ENCODE data around the gene GSDME.

DNA sequence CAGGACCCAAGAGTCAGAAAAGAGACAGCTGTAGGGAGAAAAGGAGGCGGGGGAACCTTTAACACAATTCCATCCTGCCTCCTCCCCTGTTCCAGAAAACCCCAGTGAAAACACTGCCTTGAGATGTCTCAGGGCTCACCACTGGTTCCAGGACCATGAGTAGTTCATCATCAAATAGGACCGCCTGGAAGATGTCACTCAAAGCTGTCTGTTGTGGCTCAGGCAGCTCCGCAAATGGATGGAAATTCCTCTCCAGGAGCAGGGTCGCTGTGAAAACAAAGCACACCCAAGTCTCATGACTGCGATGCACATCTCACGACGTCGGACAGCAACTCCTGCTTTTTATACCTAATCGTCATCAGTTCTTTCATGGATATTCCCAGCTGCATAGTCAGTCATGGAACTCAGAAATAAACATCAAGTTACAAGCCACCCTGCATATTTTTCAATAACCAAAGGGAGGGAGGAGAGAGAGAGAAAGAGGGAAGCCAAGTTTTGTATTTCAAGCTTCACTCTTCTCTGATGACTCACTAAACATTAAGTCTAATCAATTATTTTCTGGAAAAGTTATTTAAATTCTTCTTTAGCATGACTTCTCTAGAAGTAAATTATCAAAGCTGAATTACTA, 49.2 kb downstream of the GSDME start:
- TF ChIP-seq, protein P1, sequence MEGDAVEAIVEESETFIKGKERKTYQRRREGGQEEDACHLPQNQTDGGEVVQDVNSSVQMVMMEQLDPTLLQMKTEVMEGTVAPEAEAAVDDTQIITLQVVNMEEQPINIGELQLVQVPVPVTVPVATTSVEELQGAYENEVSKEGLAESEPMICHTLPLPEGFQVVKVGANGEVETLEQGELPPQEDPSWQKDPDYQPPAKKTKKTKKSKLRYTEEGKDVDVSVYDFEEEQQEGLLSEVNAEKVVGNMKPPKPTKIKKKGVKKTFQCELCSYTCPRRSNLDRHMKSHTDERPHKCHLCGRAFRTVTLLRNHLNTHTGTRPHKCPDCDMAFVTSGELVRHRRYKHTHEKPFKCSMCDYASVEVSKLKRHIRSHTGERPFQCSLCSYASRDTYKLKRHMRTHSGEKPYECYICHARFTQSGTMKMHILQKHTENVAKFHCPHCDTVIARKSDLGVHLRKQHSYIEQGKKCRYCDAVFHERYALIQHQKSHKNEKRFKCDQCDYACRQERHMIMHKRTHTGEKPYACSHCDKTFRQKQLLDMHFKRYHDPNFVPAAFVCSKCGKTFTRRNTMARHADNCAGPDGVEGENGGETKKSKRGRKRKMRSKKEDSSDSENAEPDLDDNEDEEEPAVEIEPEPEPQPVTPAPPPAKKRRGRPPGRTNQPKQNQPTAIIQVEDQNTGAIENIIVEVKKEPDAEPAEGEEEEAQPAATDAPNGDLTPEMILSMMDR (IDR thresholded peaks at IDR 0.05), result no peak
- no peak for TF ChIP-seq EP300 (IDR thresholded peaks at IDR 0.05)
- TF ChIP-seq POLR2A (IDR thresholded peaks at IDR 0.05), result no peak
- no peak for TF ChIP-seq POLR2AphosphoS5 (IDR thresholded peaks at IDR 0.05)

Data from upper lobe of left lung (tissue), 4 donors.